Measurements from ENCODE around the gene NID2.

Gene NID2

DNA sequence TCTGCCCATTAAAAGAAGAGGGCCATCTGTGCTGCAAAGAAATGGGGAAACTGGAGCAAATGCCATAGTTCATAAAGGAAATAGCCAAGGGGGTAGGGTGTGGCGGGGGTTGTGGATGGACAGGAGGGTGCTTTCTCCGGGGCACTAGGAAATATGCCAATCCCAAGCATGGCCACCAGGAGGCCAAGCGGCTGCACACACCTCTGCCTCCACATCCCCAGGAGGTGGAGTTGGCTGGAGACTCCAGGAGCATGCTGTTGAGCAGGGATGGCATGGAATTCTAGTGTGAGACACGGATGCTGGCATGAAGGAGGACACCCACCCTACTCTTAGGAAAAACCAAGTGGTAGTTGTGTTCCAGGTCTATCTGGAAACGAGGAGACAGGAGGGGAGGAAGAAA lies 25.2 kb downstream of the NID2 start:
- TF ChIP-seq, protein P1, sequence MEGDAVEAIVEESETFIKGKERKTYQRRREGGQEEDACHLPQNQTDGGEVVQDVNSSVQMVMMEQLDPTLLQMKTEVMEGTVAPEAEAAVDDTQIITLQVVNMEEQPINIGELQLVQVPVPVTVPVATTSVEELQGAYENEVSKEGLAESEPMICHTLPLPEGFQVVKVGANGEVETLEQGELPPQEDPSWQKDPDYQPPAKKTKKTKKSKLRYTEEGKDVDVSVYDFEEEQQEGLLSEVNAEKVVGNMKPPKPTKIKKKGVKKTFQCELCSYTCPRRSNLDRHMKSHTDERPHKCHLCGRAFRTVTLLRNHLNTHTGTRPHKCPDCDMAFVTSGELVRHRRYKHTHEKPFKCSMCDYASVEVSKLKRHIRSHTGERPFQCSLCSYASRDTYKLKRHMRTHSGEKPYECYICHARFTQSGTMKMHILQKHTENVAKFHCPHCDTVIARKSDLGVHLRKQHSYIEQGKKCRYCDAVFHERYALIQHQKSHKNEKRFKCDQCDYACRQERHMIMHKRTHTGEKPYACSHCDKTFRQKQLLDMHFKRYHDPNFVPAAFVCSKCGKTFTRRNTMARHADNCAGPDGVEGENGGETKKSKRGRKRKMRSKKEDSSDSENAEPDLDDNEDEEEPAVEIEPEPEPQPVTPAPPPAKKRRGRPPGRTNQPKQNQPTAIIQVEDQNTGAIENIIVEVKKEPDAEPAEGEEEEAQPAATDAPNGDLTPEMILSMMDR (conservative IDR thresholded peaks at IDR 0.05; ENCODE audit: low read length): peak; percentile 38
- no peak for DNase-seq (ENCODE audit: low read depth)
- no peak overlapping the region for H3K4me3 ChIP-seq (ENCODE audit: low read length)

GRCh38 chr14:52042371-52043289 lies 26.2 kb downstream of the NID2 start:
- TF ChIP-seq, protein P1 (conservative IDR thresholded peaks at IDR 0.05; ENCODE audit: low read length): no peak
- peak; percentile 20 for DNase-seq (ENCODE audit: low read depth)
- H3K4me3 ChIP-seq (ENCODE audit: low read length): no peak overlapping the region

- TF ChIP-seq, protein P1 (conservative IDR thresholded peaks at IDR 0.05; ENCODE audit: low read length): no peak
Measured at GRCh38 chr14:52040598-52040997, 28.3 kb downstream of the NID2 start.

DNA sequence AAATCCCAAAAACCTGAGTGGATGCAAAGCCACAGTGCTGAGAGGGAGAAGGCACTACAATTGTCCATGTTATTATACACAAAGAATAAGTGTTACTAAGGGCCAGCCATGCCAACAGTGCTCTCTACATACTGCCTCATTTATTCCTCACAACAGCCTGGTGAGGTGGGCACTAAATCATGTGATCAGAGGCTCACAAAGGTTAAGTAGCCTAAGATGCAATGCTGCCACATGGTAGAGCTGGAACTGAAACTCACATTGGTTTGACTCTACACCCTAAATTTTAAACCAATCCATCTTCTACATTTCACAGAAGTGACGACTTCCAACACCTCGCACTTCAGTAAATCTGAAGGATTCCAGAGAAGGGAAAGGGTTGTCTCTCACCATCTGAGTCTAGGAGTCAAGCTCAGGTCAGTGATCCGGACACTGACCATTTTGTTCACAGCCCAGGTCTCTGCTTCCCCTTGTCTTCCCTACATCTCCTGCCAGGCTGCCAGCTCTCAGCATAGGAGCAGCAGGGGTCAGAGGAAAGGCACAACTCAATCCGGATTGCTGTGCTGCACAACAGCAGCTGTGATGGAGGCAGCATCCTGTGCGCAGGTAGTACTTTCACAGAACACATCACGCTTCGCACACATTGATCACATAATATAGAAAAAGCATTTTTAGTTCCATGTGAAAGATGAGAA lies 29.6 kb downstream of the NID2 start:
- TF ChIP-seq, protein P1 (conservative IDR thresholded peaks at IDR 0.05; ENCODE audit: low read length): no peak
- DNase-seq (ENCODE audit: low read depth): no peak
- H3K4me3 ChIP-seq (ENCODE audit: low read length): no peak overlapping the region

More at GRCh38 chr14:52040598-52040997, 28.3 kb downstream of the NID2 start:
- no peak for DNase-seq (ENCODE audit: low read depth)
- H3K4me3 ChIP-seq (ENCODE audit: low read length): no peak overlapping the region

DNA sequence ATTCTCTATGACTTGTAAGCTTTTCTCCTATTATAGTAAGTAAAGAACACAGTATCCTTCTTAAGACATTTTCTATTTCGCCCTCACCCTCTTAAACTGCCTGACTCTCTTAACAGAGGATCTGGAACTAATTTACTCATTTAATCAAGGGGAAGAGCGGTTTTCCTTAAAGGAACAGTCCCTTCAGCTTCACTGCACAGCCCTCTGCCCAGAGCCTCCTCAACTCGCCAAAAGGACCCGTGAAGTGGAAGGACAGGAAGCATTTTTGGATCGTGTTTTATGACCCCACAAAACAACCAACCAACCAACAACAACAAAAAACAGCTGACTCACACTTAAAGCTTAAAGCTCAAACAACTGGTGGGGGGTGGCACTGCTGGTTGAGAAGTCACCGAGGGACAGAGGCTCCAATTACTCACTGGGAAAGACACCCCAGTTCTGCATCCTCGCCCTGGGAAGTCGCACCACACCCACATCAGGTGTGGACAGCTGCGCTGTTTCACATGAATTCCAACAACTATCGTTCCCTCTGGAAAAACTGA lies 35.7 kb downstream of the NID2 start:
- peak overlapping the region; percentile 35 for H3K4me3 ChIP-seq (ENCODE audit: low read length)
- peak; percentile 74 for DNase-seq (ENCODE audit: low read depth)
- TF ChIP-seq, protein P1 (conservative IDR thresholded peaks at IDR 0.05; ENCODE audit: low read length): no peak

DNA sequence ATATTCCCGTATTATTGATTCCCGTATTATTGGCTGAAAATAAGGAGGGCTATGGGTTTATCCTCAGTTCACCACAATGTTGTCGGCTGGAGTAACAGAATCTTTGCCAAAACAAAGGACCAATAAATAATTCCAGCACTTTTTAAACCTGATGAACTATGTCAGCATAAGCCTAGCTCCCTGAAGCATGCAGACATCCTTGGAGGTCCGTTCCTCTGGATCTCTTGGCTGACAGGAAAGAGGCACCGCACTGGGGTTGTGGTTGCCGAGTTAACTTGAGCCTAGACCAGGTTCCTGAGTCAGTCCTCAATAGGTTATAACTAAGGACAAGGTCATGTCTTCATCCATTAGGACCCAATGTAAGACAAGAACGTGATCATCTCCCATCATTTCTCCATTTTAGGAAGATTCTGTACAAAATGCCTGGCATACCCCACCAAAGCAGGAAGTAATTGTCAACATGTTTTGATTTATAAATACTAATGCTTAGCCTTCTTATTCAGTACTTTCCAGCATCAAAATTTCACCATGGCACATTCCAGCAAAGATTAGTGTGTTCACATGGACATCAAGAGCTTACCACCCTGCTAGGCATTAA lies 36.6 kb downstream of the NID2 start:
- H3K4me3 ChIP-seq (ENCODE audit: low read length): no peak overlapping the region
- TF ChIP-seq, protein P1 (conservative IDR thresholded peaks at IDR 0.05; ENCODE audit: low read length): no peak
- peak; percentile 85 for DNase-seq (ENCODE audit: low read depth)

Measured in AG10803 (cell line).